ENCODE results near the gene MSLN. TPM values are rescaled to one million over a fixed set of nuclear protein-coding genes. Genes with fewer than 3 reads are reported as not detected.

MSLN gene
- total RNA-seq, 2 experiments from 2014 or later = not detected

DNA sequence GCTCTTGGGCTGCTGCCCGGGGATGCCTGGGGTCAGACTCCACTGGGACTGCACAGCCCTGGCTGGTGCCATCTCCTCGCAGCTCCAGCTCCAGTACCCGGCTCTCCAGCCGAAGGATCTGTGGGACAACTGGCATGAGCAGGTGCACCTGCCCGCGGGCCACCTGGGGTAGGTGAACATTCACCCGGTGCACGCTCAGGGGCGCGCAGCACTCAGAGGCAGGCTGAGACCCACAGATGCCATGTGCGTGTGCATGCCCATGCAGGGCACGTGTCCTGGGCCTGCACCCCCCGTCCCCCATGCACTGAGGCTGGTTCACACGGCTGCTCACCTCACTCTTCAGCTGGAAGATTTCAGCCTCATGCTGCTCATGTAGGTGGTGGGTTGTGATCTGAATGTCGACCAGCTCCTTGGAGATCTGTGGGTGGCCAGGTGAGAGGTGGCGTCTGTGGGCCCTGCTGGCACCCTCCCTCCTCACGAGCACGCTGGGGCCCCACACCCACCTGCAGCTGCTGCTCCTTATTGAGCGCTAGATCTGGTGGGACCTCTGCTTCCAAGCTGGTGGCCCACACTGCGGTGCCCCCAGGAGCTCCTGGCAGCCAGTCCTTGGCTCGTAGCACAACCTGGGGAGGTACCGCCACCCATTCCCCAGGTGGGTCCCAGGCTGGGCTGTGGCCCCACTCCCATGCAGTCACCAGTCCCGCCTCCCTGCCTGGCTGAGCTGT is 34.9 kb upstream of the MSLN start:
- Mint-ChIP-seq H3K4me3 (peak overlapping the region; percentile 12), H3K27ac (no peak overlapping the region), H3K27me3 (ENCODE audit: low read depth) (no peaks in the 10 kb centered on the region), H3K9me3 (no peaks in the 10 kb centered on the region), H3K36me3 (ENCODE audit: low read depth) (no peaks in the 10 kb centered on the region), H3K4me1 (ENCODE audit: low read depth) (peaks cover 4% of the 10 kb centered on the region)
- intact Hi-C loops (cut with micrococcal nuclease) = no loop called here
- CTCF ChIA-PET = interaction anchor here (0.8 to 2.5 kb wide), 3 partner anchors 9 to 16 kb away, joined by 3 to 14 read pairs (median 6); partner anchors contain the start of gene CIAO3
- no peak for DNase-seq

DNA sequence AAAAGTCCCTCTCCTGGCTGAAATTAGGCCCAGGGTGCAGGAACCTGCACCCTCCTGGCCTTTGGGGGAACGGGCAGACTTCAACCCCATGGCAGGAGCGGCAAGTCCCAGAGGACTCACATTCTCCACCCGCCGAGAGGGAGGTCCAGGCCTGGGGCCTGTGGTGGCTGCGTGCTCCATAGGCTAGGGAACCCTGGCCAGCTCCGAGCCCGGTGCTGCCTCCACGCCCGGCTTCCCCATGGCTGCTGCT is 34.4 kb upstream of the MSLN start:
- Mint-ChIP-seq H3K9me3 (no peaks in the 10 kb centered on the region), H3K27me3 (ENCODE audit: low read depth) (no peaks in the 10 kb centered on the region), H3K4me3 (peak overlapping the region; percentile 64), H3K27ac (no peak overlapping the region), H3K36me3 (ENCODE audit: low read depth) (no peaks in the 10 kb centered on the region), H3K4me1 (ENCODE audit: low read depth) (peaks cover 4% of the 10 kb centered on the region)
- no peak for DNase-seq
- CTCF ChIA-PET = interaction anchor here (0.8 to 2.5 kb wide), 3 partner anchors 10 to 16 kb away, joined by 3 to 14 read pairs (median 3); no protein-coding TSS in a partner anchor
- intact Hi-C loops (cut with micrococcal nuclease) = no loop called here

DNA sequence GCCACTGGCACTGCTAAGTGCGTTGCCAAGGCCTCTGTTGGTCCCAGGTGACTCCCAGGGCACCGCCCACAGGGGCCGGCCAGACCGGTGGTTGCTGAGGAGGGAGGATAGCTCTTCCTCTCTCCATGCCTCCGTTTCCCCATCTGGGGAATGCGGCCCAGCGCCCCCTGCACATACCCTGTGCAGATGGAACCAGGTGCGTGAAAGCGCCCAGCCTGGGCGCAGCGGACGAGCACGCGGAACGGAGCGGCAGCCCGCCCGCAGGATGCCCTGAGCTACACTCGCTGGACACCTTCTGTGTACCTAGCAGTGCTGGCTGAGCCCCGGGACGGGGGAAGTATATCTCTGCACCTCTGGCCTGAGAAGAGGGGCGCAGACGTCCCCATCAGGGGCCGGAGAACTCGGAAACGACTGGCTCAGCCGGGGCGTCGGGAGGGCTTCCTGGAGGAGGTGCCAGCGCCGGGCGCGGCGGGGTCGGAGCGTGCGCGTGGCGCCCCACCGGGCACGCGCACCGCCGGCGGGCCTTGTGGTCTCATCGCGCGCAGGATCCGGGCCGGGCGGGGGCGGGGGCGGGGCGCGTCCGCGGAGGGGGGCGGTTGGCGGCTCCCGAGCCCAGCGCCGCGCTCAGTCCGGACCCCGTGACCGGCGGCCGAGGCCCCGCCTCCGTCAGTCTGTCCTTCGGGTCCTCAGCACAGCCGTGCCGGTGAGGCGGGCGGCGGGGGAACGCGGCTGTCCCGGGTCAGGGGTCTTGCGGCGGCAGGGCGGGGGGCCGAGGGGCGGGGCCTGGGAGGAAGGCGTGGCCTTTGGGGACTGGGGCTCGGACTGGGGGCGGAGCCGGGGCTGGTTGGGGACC is 33.9 kb upstream of the MSLN start, which contains the start of the genes CCDC78 and HAGHL:
Gene CCDC78, minus strand, starts transcription at position 6 of the 853 bp plus-strand sequence. CDS start 76 bp downstream, outside the sequence.
Gene HAGHL, plus strand, starts transcription at position 669 of the 853 bp plus-strand sequence. CDS start 404 bp downstream, outside the sequence.
- Mint-ChIP-seq H3K4me3 (peak within 1 kb of the TSS; percentile 64), H3K27ac (no peak within 1 kb of the TSS), H3K36me3 (ENCODE audit: low read depth) (no peaks in the 10 kb centered on the region), H3K9me3 (no peaks in the 10 kb centered on the region), H3K27me3 (ENCODE audit: low read depth) (no peaks in the 10 kb centered on the region), H3K4me1 (ENCODE audit: low read depth) (peaks cover 4% of the 10 kb centered on the region)
- intact Hi-C loops (cut with micrococcal nuclease) = no loop called here
- peak; percentile 50 for DNase-seq
- CTCF ChIA-PET = interaction anchor here (0.8 to 2.5 kb wide), 4 partner anchors 9 to 15 kb away, joined by 3 to 14 read pairs (median 3); no protein-coding TSS in a partner anchor

DNA sequence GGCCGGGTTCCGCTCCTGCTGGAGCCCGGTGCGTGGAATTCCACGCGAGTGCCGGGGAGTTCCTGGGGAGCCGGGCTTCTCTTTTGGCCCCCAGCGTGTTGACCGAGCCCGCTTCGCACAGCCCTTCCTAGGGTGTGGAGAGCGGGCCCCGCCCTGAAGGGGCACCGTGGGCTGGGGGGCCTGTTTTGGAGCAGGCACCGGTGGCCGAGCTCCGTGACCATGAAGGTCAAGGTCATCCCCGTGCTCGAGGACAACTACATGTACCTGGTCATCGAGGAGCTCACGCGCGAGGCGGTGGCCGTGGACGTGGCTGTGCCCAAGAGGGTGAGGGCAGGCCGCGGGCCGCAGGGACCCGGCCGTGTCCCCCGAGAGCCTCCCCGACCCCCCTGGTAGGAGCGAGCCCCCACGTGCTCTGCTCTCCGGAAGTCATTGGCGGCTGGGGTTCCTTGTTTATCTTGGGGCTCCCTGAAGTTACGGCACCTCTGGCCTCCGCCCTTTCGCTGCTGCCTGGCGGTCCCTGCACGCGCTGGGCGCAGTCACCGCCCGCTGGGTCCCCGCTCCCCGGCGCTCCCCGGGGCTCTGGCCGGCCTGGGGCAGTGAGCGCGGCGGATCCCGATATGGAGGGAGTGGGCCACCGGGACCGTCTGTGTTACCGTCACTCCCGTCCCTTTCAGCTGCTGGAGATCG is 33.1 kb upstream of the MSLN start:
- Mint-ChIP-seq H3K4me1 (ENCODE audit: low read depth) (peaks cover 4% of the 10 kb centered on the region), H3K36me3 (ENCODE audit: low read depth) (no peaks in the 10 kb centered on the region), H3K9me3 (no peaks in the 10 kb centered on the region), H3K4me3 (peak overlapping the region; percentile 57), H3K27me3 (ENCODE audit: low read depth) (no peaks in the 10 kb centered on the region), H3K27ac (no peak overlapping the region)
- DNase-seq = peak; percentile 37
- intact Hi-C loops (cut with micrococcal nuclease) = no loop called here
- CTCF ChIA-PET = interaction anchor here (1.2 to 1.5 kb wide), 2 partner anchors 8 to 14 kb away, joined by 3 read pairs; no protein-coding TSS in a partner anchor

DNA sequence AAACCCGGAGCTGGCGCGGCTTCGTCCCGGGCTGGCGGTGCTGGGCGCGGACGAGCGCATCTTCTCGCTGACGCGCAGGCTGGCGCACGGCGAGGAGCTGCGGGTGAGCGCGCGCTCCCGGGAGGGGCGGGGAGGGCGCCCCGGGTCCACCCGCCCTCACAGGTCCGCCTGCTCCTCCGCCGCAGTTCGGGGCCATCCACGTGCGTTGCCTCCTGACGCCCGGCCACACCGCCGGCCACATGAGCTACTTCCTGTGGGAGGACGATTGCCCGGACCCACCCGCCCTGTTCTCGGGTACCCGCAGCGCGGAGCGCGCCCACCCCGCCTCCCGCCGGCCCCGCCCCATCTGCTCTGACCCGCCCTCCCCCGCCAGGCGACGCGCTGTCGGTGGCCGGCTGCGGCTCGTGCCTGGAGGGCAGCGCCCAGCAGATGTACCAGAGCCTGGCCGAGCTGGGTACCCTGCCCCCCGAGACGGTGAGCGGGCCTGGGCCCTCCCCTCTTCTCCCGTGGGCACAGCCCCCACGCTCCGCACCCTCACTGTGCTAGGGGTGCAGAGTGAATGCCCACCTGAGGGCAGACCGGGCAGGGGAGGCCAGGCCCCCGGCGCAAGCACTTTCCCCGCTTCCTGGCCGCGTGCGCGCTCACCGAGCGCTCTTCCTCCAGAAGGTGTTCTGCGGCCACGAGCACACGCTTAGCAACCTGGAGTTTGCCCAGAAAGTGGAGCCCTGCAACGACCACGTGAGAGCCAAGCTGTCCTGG is 32.2 kb upstream of the MSLN start:
- H3K36me3 Mint-ChIP-seq (ENCODE audit: low read depth) = peaks cover 2% of the 10 kb centered on the region
- H3K4me1 Mint-ChIP-seq (ENCODE audit: low read depth) = peaks cover 4% of the 10 kb centered on the region
- H3K4me3 Mint-ChIP-seq = peak overlapping the region; percentile 42
- CTCF ChIA-PET = no interaction called here
- H3K9me3 Mint-ChIP-seq = no peaks in the 10 kb centered on the region
- no peak overlapping the region for H3K27ac Mint-ChIP-seq
- DNase-seq = peak; percentile 48
- intact Hi-C loops (cut with micrococcal nuclease) = no loop called here
- no peaks in the 10 kb centered on the region for H3K27me3 Mint-ChIP-seq (ENCODE audit: low read depth)

DNA sequence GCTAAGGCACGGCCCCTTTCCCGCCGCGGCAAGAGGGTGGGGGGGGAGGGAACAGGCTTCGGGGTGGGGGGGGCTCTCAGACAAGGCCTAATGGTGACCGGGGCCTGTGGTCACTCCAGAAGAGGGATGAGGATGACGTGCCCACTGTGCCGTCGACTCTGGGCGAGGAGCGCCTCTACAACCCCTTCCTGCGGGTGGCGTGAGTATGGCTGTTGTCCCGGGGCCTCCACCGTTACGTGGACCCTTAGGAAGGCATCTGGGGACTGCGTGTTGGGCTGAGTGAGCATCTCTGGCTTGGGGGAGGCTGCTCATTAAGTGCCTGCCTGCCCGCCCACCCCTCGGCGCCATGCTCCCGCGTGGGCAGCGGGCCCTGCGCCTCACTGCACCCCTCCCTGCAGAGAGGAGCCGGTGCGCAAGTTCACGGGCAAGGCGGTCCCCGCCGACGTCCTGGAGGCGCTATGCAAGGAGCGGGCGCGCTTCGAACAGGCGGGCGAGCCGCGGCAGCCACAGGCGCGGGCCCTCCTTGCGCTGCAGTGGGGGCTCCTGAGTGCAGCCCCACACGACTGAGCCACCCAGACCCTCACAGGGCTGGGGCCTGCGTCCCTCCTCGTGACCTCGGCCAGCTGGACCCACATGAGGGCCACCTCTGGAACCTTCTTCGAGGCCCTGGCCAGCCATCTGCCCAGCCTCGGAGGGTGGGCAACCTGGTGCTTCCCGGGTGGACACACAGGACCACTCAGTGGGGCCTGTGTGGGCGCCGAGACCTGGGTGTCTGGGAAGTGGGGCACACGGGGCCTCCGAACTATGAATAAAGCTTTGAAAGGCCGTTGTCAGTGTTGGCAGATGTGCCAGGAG is 31.4 kb upstream of the MSLN start:
- intact Hi-C loops (cut with micrococcal nuclease) = no loop called here
- no peaks in the 10 kb centered on the region for H3K9me3 Mint-ChIP-seq
- no peaks in the 10 kb centered on the region for H3K27me3 Mint-ChIP-seq (ENCODE audit: low read depth)
- CTCF ChIA-PET = interaction anchor here (0.7 kb wide), 1 partner anchor 9 kb away, joined by 3 read pairs; no protein-coding TSS in a partner anchor
- peaks cover 2% of the 10 kb centered on the region for H3K4me1 Mint-ChIP-seq (ENCODE audit: low read depth)
- peaks cover 2% of the 10 kb centered on the region for H3K36me3 Mint-ChIP-seq (ENCODE audit: low read depth)
- H3K4me3 Mint-ChIP-seq = peak overlapping the region; percentile 42
- H3K27ac Mint-ChIP-seq = no peak overlapping the region
- no peak for DNase-seq

DNA sequence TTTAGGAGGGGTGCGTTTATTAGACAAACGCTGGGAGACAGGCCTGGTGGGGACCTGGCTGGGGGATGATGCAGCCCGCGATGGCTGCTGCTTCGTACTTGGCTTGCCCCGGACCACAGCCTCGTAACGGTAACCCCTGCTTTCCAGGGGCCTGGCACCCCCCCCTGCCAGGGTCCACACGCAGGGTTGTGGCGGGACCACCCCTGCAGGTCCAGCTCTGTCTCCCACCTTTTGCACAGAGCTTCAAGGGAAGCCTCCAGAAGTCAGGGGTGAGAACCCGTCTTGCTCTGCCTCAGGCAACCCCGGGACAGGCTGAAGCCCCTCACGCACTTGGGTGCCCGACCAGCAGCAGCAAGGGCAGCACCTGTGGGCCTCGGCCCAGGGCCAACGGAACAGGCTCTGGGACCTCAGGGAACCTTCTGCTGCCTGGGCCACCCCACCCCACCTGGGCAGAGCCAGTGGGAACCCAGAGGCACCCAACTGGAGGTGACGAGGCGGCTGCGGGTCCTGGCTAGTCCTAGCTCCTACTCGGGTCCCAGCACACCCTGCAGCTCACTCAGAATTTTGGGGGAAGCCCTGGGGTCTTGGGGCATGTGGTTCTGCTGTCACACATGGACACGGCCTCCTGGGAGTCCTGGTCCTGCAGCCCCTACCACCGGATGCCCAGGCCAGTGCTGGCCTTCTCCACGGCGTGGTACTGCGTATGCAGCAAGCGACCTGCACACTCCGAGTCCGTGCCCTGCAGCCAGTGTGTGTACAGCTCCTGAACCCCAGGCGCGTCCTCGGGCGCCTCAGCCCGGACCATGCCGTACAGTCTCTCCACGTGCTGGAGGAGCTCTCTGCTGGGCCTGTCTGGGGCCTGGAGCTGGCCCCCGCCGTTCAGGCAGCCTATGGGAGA is 30.5 kb upstream of the MSLN start:
- H3K9me3 Mint-ChIP-seq = no peaks in the 10 kb centered on the region
- peaks cover 2% of the 10 kb centered on the region for H3K4me1 Mint-ChIP-seq (ENCODE audit: low read depth)
- no peak overlapping the region for H3K27ac Mint-ChIP-seq
- H3K36me3 Mint-ChIP-seq (ENCODE audit: low read depth) = peaks cover 5% of the 10 kb centered on the region
- CTCF ChIA-PET = interaction anchor here (0.7 to 2.2 kb wide), 2 partner anchors 10 to 18 kb away, joined by 3 to 8 read pairs; no protein-coding TSS in a partner anchor
- DNase-seq = no peak
- no peaks in the 10 kb centered on the region for H3K27me3 Mint-ChIP-seq (ENCODE audit: low read depth)
- no peak overlapping the region for H3K4me3 Mint-ChIP-seq
- intact Hi-C loops (cut with micrococcal nuclease) = no loop called here

DNA sequence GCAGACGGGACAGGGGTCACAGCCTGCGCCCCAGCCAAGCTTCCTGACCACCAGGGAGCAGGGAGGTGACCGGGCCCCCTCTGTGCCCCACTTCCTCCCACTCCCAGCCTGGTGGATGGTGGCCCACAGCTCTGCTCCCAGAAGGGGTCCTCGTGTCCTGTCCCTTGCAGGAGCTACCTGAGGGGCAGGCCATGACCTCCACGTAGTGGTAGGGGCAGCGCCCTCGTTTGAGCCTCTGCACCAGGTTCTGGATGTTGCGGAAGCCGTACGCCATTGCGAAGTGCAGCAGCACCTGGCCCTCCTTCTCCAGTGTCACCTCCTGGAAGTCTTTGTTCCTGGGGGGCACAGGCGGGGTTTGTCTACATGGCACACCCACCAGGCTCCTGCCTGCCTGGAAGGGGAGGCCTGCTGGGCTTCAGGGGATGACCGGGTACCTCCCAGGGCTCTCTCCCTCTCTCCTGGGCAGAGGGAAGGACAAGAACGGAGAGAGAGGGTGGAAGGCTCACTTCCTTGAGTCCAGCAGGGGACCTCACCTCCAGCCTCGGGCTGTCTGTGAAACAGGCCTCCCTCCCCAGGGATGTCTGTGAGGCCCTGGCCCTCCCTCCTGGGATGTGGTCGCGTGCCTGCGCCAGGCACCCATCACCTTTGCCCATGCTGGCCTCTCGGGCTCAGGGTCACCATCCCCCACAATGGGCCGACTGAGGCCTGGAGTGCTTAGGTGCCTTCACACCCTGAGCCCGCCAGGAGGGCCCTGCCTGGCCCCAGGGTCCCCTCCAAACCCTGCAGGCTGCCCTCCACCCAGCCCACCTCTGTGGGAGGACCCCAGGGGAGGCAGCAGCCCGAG is 29.6 kb upstream of the MSLN start:
- Mint-ChIP-seq H3K9me3 (no peaks in the 10 kb centered on the region), H3K27me3 (ENCODE audit: low read depth) (no peaks in the 10 kb centered on the region), H3K27ac (no peak overlapping the region), H3K4me3 (no peak overlapping the region), H3K4me1 (ENCODE audit: low read depth) (peaks cover 8% of the 10 kb centered on the region), H3K36me3 (ENCODE audit: low read depth) (peaks cover 5% of the 10 kb centered on the region)
- CTCF ChIA-PET = interaction anchor here (2.2 kb wide), 1 partner anchor 19 kb away, joined by 8 read pairs; no protein-coding TSS in a partner anchor
- no peak for DNase-seq
- intact Hi-C loops (cut with micrococcal nuclease) = no loop called here

DNA sequence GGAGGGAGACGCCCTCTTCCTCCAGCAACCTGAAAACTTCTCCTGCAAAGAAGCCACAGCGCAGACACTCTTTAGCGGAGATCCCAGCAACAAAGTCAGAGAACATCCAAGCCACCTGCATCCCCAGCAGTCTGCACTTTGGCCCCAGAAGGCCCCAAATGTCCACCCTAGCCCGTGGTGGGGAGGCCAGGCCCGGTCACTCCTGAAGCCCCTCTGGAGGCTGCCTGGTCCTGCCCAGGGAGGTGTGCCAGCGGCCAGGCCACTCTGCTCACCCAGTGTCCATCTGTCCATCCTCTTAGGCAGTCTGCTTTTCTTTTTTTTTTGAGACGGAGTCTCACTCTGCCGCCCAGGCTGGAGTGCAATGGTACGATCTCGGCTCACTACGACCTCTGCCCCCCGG is 28.2 kb upstream of the MSLN start:
- Mint-ChIP-seq H3K9me3 (no peaks in the 10 kb centered on the region), H3K36me3 (ENCODE audit: low read depth) (peaks cover 7% of the 10 kb centered on the region), H3K27ac (no peak overlapping the region), H3K4me1 (ENCODE audit: low read depth) (peaks cover 10% of the 10 kb centered on the region), H3K4me3 (no peak overlapping the region), H3K27me3 (ENCODE audit: low read depth) (no peaks in the 10 kb centered on the region)
- DNase-seq = no peak
- intact Hi-C loops (cut with micrococcal nuclease) = no loop called here
- CTCF ChIA-PET = interaction anchor here (0.7 to 2.2 kb wide), 3 partner anchors 8 to 29 kb away, joined by 3 to 8 read pairs (median 3); no protein-coding TSS in a partner anchor
